Mesothelial cell of epicardium (in vitro differentiated cells): ENCODE results near the gene MRRF. TPM values are rescaled to one million over a fixed set of nuclear protein-coding genes. Genes with fewer than 3 reads are reported as not detected.

ENCODE experiments used
- DNase-seq, 2 experiments: peaks; one replicate each; pipeline ENCODE4 v3.0.0; 2021; ENCODE audit warnings: low spot score in 2 of 2; ENCODE audit not compliant: unreplicated experiment in 2 of 2
- H3K27ac Mint-ChIP-seq: 2 replicates; pipeline ENCODE4 v1.8.0; 2021; ENCODE audit warnings: mixed read lengths
- H3K27me3 Mint-ChIP-seq: 2 replicates; pipeline ENCODE4 v1.8.0; 2021; ENCODE audit warnings: low read depth, mixed read lengths
- H3K36me3 Mint-ChIP-seq: 2 replicates; pipeline ENCODE4 v1.8.0; 2021; ENCODE audit warnings: mixed read lengths
- H3K4me1 Mint-ChIP-seq: 2 replicates; pipeline ENCODE4 v1.8.0; 2021; ENCODE audit warnings: mixed read lengths
- H3K4me3 Mint-ChIP-seq: 2 replicates; pipeline ENCODE4 v1.8.0; 2021; ENCODE audit warnings: mild to moderate bottlenecking, moderate library complexity, mixed read lengths
- H3K9me3 Mint-ChIP-seq: 2 replicates; pipeline ENCODE4 v1.8.0; 2021; ENCODE audit warnings: mixed read lengths
- CTCF ChIP-seq: fragments of 200-600 bp; sonication (generic); IDR thresholded peaks from one replicate; pipeline ENCODE4 v1.5.0; 2021; ENCODE audit warnings: antibody characterized with exemption; ENCODE audit not compliant: unreplicated experiment
- total RNA-seq: library from RNA; stranded (reverse); gene quantifications from 3 replicates; pipeline ENCODE4 v1.2.1, GENCODE V29; 2021

The MRRF gene
- total RNA-seq, 1 donor from 2014 or later = 39.2 TPM

GRCh38 chr9:122221183-122221811, 43.4 kb upstream of the MRRF start:
- Mint-ChIP-seq H3K27me3 (peaks cover 100% of the 10 kb centered on the region), H3K4me3 (no peak overlapping the region), H3K36me3 (peaks cover under 1% of the 10 kb centered on the region), H3K27ac (no peak overlapping the region), H3K4me1 (peaks cover 17% of the 10 kb centered on the region), H3K9me3 (no peaks in the 10 kb centered on the region)
- no peak for DNase-seq
- TF ChIP-seq CTCF = no peak

GRCh38 chr9:122222791-122223190, 41.9 kb upstream of the MRRF start:
- Mint-ChIP-seq H3K27me3 (peaks cover 98% of the 10 kb centered on the region), H3K27ac (no peak overlapping the region), H3K36me3 (peaks cover 2% of the 10 kb centered on the region), H3K4me1 (peaks cover 24% of the 10 kb centered on the region), H3K9me3 (no peaks in the 10 kb centered on the region), H3K4me3 (no peak overlapping the region)
- TF ChIP-seq CTCF = no peak
- no peak for DNase-seq

GRCh38 chr9:122223435-122223834, 41.2 kb upstream of the MRRF start:
- peaks cover 2% of the 10 kb centered on the region for H3K36me3 Mint-ChIP-seq
- H3K4me1 Mint-ChIP-seq = peaks cover 24% of the 10 kb centered on the region
- no peaks in the 10 kb centered on the region for H3K9me3 Mint-ChIP-seq
- DNase-seq = no peak
- H3K27ac Mint-ChIP-seq = no peak overlapping the region
- no peak for TF ChIP-seq CTCF
- no peak overlapping the region for H3K4me3 Mint-ChIP-seq
- H3K27me3 Mint-ChIP-seq = peaks cover 96% of the 10 kb centered on the region

GRCh38 chr9:122225312-122226141, 39.2 kb upstream of the MRRF start:
- Mint-ChIP-seq H3K4me3 (no peak overlapping the region), H3K27ac (no peak overlapping the region), H3K4me1 (peaks cover 8% of the 10 kb centered on the region), H3K36me3 (peaks cover 2% of the 10 kb centered on the region), H3K27me3 (peaks cover 75% of the 10 kb centered on the region), H3K9me3 (no peaks in the 10 kb centered on the region)
- no peak for DNase-seq
- TF ChIP-seq CTCF = no peak

GRCh38 chr9:122226142-122226757, 38.4 kb upstream of the MRRF start:
- Mint-ChIP-seq H3K27me3 (peaks cover 68% of the 10 kb centered on the region), H3K4me3 (no peak overlapping the region), H3K36me3 (peaks cover 2% of the 10 kb centered on the region), H3K4me1 (peaks cover 7% of the 10 kb centered on the region), H3K27ac (no peak overlapping the region), H3K9me3 (no peaks in the 10 kb centered on the region)
- DNase-seq = no peak
- no peak for TF ChIP-seq CTCF
